GM10847 (cell line): ENCODE data around the gene PDZD2.

ENCODE experiments used
- POLR2A ChIP-seq: IDR thresholded peaks from 2 replicates; pipeline ENCODE4 v1.6.1; 2011; ENCODE audit not compliant: insufficient read length; ENCODE audit errors: extremely low read depth

PDZD2 gene

GRCh38 chr5:32123889-32124676 lies 485.2 kb downstream of the PDZD2 start:
- TF ChIP-seq POLR2A: no peak

DNA sequence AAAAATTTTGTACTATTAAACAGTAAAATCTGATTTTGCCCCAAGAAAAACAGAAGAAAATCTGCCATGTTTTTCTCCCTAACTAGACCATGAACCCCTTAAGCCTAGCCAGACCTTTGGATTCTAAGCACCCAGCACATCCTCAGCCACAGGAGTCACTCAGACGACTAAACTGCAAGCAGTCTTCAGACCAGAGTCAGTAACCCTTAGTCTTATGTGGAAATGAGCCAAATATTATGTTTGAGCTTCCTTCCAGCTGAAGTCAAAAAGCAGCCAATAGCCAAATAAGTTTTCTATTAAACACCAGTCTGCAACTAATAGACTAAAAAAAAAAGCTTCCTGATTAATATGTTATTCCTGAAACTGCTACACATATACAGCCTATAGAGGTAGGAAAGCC lies 487.8 kb downstream of the PDZD2 start:
- TF ChIP-seq POLR2A: no peak

- TF ChIP-seq POLR2A: no peak
Observed at GRCh38 chr5:32127711-32128110, 488.8 kb downstream of the PDZD2 start.

- TF ChIP-seq POLR2A: no peak
Observed at GRCh38 chr5:32129074-32129598, 490.2 kb downstream of the PDZD2 start.

DNA sequence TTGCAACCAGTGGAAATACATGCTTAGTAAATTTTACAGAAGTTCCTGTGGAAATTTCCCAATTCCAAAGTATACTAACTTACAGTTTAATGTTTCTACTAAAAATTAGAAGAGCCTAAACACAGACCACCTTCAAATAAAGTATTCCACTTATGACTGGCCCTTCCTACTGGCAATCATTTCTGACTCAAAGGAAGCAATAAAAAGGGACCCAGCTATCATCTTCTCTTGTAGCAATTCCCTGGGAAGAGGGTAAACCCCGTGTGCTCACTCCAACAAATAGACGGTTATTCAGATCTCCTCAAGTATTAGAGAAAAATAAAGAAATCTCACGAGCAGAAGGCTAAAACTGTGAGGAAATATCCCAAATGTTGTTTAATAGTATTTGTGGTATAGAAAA lies 491.9 kb downstream of the PDZD2 start:
- TF ChIP-seq POLR2A: no peak

DNA sequence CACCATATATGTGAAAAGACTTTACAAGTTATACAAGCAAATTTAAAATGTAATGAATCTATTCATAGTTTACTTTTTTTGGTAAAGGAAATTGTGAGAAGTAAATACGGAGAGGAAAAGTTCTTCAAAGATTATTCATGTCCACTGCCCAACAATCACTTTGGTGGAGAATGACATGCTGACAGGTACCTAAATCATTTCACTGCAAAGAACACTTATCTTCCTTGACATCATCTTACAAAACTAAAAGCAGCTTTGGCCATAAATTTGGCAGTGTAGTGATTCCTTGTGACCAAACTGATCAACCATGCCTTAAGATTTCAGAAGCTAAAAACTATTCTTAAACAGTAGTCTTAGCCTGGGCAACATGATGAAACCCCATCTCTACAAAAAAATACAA lies 492.7 kb downstream of the PDZD2 start:
- no peak for TF ChIP-seq POLR2A

DNA sequence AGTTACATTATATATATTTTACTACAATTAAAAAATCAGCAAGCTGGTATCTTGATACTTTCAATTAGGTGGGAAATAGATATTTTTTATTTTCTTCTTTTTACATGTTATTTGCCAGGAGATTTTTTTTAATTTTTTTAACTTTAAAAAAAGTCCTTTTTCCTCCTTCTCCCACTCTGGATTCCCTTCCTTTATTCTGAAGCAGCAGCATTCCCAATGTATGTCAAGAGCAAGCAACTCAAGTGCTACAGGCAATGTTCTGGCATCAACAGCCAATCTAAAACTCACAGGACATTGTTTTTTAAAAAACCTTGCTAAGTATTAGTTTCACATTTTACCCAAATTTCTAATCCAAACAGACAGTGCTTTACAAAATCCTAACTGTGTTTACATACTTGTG lies 493.8 kb downstream of the PDZD2 start:
- no peak for TF ChIP-seq POLR2A

DNA sequence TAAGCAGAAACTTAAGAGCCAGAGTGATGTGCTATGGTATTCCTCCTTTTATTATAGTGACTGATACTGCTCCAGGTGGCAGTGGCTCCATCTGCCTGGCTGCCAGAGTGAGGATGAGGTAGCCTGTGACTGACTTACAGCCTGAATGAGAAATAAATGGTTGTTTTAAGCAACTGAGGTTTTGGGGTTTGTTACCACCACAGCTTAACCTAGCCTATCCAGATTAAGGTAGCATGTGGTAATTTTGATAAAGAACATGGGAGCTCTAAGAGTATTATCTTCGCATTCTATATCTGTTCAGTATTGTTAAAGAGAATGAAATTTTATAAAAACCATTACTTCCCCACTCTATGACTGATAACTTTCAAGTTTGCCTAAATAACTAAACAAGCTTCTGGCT lies 496.2 kb downstream of the PDZD2 start:
- TF ChIP-seq POLR2A: no peak

DNA sequence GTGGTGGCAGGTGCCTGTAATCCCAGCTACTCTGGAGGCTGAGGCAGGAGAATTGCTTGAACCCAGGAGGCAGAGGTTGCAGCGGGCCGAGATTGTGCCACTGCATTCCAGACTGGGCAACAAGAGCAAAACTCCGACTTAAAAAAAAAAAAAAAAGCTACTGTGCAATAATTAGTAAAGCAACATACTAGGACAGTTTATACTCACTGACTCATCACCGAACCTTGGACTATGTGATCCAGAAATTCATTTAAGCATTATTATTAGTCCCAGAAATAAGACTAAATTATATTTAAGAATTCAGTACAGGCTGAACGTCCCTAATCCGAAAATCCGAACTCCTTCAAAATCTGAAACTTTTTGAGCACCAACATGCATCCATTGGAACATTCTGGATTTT lies 497.4 kb downstream of the PDZD2 start:
- no peak for TF ChIP-seq POLR2A

DNA sequence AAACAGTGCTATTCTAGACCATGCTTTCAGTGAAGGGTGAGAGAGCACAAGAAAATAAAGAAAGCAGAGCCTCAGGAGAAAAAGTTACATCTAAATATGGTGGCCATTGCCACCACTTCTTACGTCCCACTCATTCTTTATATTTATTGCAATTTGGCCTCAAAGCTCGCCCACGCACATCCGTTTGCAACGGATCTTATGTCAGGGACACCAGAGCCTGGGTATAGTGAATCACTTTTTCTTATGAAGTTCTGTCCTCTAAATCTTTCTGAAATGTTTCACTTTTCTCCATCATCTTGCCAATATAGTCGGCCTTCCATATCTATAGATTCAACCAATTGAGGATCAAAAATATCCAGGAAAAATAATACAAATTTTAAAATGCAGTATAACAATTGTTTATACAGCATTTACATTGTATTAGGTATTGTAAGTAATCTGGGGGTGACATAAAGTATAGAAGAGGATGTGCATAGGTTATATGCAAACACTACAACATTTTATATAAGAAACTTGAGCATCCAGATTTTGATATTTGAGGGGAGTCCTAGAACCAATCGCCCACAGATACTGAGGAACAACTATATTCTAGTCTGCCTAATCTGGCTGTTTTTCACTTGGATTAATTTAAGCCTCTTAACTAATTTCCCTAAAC lies 500.0 kb downstream of the PDZD2 start:
- TF ChIP-seq POLR2A: no peak

GRCh38 chr5:32143617-32144377 lies 504.9 kb downstream of the PDZD2 start:
- TF ChIP-seq POLR2A: no peak

DNA sequence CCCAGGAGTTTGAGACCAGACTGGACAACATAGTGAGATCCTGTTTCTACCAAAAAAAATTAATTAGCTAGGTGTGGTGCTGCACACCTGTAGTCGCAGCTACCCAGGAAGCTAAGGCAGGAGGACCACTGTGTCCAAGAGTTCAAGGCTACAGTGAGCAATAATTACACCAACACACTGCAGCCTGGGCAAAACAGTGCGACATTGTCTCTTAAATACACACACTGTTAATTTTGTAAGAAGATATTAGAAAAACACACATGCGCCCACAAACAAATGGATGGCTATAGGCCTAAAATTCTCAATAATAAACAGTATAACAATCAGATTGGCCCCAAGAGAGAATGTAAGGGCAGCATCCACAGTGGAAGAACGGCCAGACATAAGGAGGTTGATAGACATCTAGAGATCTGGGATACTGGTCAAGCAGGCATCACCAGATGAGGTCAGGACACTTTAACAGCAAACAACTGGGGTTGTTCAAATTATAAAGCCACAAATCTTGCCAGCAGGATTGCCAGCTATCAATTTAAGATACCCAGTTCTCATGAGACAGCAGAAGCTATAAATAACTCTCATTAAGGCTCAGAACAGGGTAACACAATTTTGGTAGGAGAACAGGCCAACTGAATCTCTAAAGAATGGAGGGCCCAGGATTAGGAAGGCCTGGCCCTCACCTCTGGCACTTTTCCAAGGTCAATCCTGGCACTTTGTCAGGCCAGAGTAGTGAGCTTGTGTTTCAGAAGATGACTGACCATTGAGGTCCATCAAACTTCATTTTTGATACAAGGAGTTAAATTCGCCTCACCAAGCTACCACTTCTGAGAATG lies 505.7 kb downstream of the PDZD2 start:
- TF ChIP-seq POLR2A: no peak

- TF ChIP-seq POLR2A: no peak
Observed at GRCh38 chr5:32145378-32145777, 506.4 kb downstream of the PDZD2 start.

GRCh38 chr5:32147236-32147635 lies 508.3 kb downstream of the PDZD2 start:
- TF ChIP-seq POLR2A: no peak

DNA sequence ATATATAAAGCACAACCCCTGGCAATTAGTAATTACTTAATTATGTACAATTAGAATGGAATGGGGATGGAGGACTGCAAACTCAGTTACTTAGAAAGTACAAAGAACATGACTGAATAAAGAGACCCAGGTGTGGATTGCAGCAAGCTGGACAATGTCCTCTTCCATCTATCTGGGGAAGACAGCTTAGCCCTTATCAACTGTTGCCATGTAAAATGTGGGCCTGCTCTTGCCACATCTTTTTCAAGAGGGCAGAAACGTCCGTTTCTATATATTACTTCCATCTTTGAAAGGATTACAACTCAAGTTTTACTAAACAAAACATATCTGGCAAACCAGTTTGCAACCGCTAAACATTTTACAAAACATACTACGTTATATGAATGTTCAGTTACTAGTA lies 509.0 kb downstream of the PDZD2 start:
- no peak for TF ChIP-seq POLR2A
